ENCODE measurements around the gene LMBR1.

GRCh38 chr7:156669035-156669828, 223.8 kb downstream of the LMBR1 start:
- TF ChIP-seq POLR2A (IDR thresholded peaks at IDR 0.05) (no peak), CTCF (IDR thresholded peaks at IDR 0.05) (no peak), EP300 (IDR thresholded peaks at IDR 0.05) (no peak)
